Measurements from ENCODE around the gene DESI2. TPM values are rescaled to one million over a fixed set of nuclear protein-coding genes. Genes with fewer than 3 reads are reported as not detected.

DESI2 gene
- total and polyA plus RNA-seq, 2 donors (not counting 1 experiment from before 2014, with no cell fraction given), result 40.2 to 47.2 TPM

- no peaks in the 10 kb centered on the region for H3K27me3 ChIP-seq (ENCODE audit: control insufficient read depth, insufficient read depth, low read length)
- no peak for TF ChIP-seq EZH2 (IDR thresholded peaks at IDR 0.05; ENCODE audit: low read length, missing control alignments)
- no peaks in the 10 kb centered on the region for H3K36me3 ChIP-seq (ENCODE audit: control insufficient read depth, insufficient read depth, low read length)
- no peaks in the 10 kb centered on the region for H3K4me1 ChIP-seq (ENCODE audit: control insufficient read depth, extremely low read depth, insufficient read depth, low read length)
- H3K9me3 ChIP-seq (ENCODE audit: control insufficient read depth, insufficient read depth, low read depth, low read length), result no peaks in the 10 kb centered on the region
- DNase-seq (ENCODE audit: low read depth in 2 of 2), result peak; percentile 63 to 70
- H3K79me2 ChIP-seq (ENCODE audit: control insufficient read depth, insufficient read depth, low read length), result no peaks in the 10 kb centered on the region
- peak overlapping the region; percentile 46 for H3K9ac ChIP-seq (ENCODE audit: insufficient read depth, low read length)
- no peak overlapping the region for H3K27ac ChIP-seq (ENCODE audit: insufficient read depth, low read length)
- H4K20me1 ChIP-seq (ENCODE audit: control insufficient read depth, extremely low read depth, insufficient read depth, low read length), result no peaks in the 10 kb centered on the region
- H2AFZ ChIP-seq (ENCODE audit: low read length), result peak overlapping the region; percentile 84
- peak overlapping the region; percentile 72 for H3K4me2 ChIP-seq (ENCODE audit: extremely low read depth, insufficient read depth, low read length)
- H3K4me3 ChIP-seq (replicated peaks in 1 of 4; ENCODE audit: control extremely low read depth in 1 of 4, insufficient read depth in 1 of 4, low read depth in 3 of 4, low read length in 4 of 4), result peak overlapping the region; percentile 56 to 64 (median 58)
Observed at GRCh38 chr1:244730153-244730933, 77.4 kb downstream of the DESI2 start.

- H3K4me1 ChIP-seq (ENCODE audit: control insufficient read depth, extremely low read depth, insufficient read depth, low read length), result no peaks in the 10 kb centered on the region
- TF ChIP-seq CTCF (conservative IDR thresholded peaks at IDR 0.05 in 1 of 2, IDR thresholded peaks at IDR 0.05 in 1 of 2; ENCODE audit: low read depth in 1 of 2, low read length in 2 of 2) (no peak), EZH2 (IDR thresholded peaks at IDR 0.05; ENCODE audit: low read length, missing control alignments) (no peak)
- no peak overlapping the region for H3K9ac ChIP-seq (ENCODE audit: insufficient read depth, low read length)
- no peak overlapping the region for H3K27ac ChIP-seq (ENCODE audit: insufficient read depth, low read length)
- H4K20me1 ChIP-seq (ENCODE audit: control insufficient read depth, extremely low read depth, insufficient read depth, low read length), result no peaks in the 10 kb centered on the region
- DNase-seq (ENCODE audit: low read depth in 2 of 2), result no peak
- H2AFZ ChIP-seq (ENCODE audit: low read length), result peak overlapping the region; percentile 30
- no peaks in the 10 kb centered on the region for H3K27me3 ChIP-seq (ENCODE audit: control insufficient read depth, insufficient read depth, low read length)
- no peaks in the 10 kb centered on the region for H3K9me3 ChIP-seq (ENCODE audit: control insufficient read depth, insufficient read depth, low read depth, low read length)
- peak overlapping the region; percentile 35 for H3K4me2 ChIP-seq (ENCODE audit: extremely low read depth, insufficient read depth, low read length)
- peak overlapping the region in 2 of 4 experiments; percentile 2 to 59 for H3K4me3 ChIP-seq (replicated peaks in 1 of 4; ENCODE audit: control extremely low read depth in 1 of 4, insufficient read depth in 1 of 4, low read depth in 3 of 4, low read length in 4 of 4)
- no peaks in the 10 kb centered on the region for H3K36me3 ChIP-seq (ENCODE audit: control insufficient read depth, insufficient read depth, low read length)
- H3K79me2 ChIP-seq (ENCODE audit: control insufficient read depth, insufficient read depth, low read length), result no peaks in the 10 kb centered on the region
Observed at GRCh38 chr1:244730934-244731434, 78.1 kb downstream of the DESI2 start.

- TF ChIP-seq EZH2 (IDR thresholded peaks at IDR 0.05; ENCODE audit: low read length, missing control alignments), result no peak
- no peak for TF ChIP-seq CTCF (conservative IDR thresholded peaks at IDR 0.05 in 1 of 2, IDR thresholded peaks at IDR 0.05 in 1 of 2; ENCODE audit: low read depth in 1 of 2, low read length in 2 of 2)
- H2AFZ ChIP-seq (ENCODE audit: low read length), result no peak overlapping the region
Observed at GRCh38 chr1:244731651-244732050, 78.7 kb downstream of the DESI2 start.

More at GRCh38 chr1:244731651-244732050, 78.7 kb downstream of the DESI2 start:
- Histone ChIP-seq H3K36me3 (ENCODE audit: control insufficient read depth, insufficient read depth, low read length) (no peaks in the 10 kb centered on the region), H3K27me3 (ENCODE audit: control insufficient read depth, insufficient read depth, low read length) (no peaks in the 10 kb centered on the region), H3K27ac (ENCODE audit: insufficient read depth, low read length) (no peak overlapping the region), H3K4me3 (replicated peaks in 1 of 4; ENCODE audit: control extremely low read depth in 1 of 4, insufficient read depth in 1 of 4, low read depth in 3 of 4, low read length in 4 of 4) (no peak overlapping the region), H3K9me3 (ENCODE audit: control insufficient read depth, insufficient read depth, low read depth, low read length) (no peaks in the 10 kb centered on the region), H4K20me1 (ENCODE audit: control insufficient read depth, extremely low read depth, insufficient read depth, low read length) (no peaks in the 10 kb centered on the region), H3K4me1 (ENCODE audit: control insufficient read depth, extremely low read depth, insufficient read depth, low read length) (no peaks in the 10 kb centered on the region), H3K9ac (ENCODE audit: insufficient read depth, low read length) (no peak overlapping the region), H3K4me2 (ENCODE audit: extremely low read depth, insufficient read depth, low read length) (no peak overlapping the region), H3K79me2 (ENCODE audit: control insufficient read depth, insufficient read depth, low read length) (no peaks in the 10 kb centered on the region)
- DNase-seq (ENCODE audit: low read depth in 2 of 2), result no peak

Data from fibroblast of lung (primary cell).